DOHH2 (cell line): ENCODE measurements around the gene S100P.

Experiments
- H3F3A ChIP-seq: fragments of 200-600 bp; sonication (generic), shearing (Covaris generic); 2 replicates; pipeline ENCODE4 v1.6.0; 2016; ENCODE audit warnings: antibody characterized with exemption, mild to moderate bottlenecking; ENCODE audit not compliant: control insufficient read depth, insufficient read depth
- H3K27ac ChIP-seq: fragments of 200-600 bp; sonication (generic); 2 replicates; pipeline ENCODE4 v1.5.1; 2014; ENCODE audit warnings: low read depth, mild to moderate bottlenecking, low read length, moderate library complexity
- H3K27me3 ChIP-seq: fragments of 200-600 bp; sonication (generic); 2 replicates; pipeline ENCODE4 v1.6.1; 2014; ENCODE audit warnings: mild to moderate bottlenecking, low read length, mixed read lengths; ENCODE audit not compliant: control insufficient read depth
- H3K36me3 ChIP-seq: fragments of 200-600 bp; sonication (generic); 2 replicates; pipeline ENCODE4 v1.6.1; 2014; ENCODE audit warnings: mild to moderate bottlenecking, low read length, moderate library complexity, mixed read lengths; ENCODE audit not compliant: control insufficient read depth
- H3K4me1 ChIP-seq: fragments of 200-600 bp; sonication (generic); 2 replicates; pipeline ENCODE4 v1.6.1; 2014; ENCODE audit warnings: mild to moderate bottlenecking, low read length, mixed read lengths; ENCODE audit not compliant: control insufficient read depth
- H3K4me2 ChIP-seq: fragments of 200-600 bp; sonication (generic); 2 replicates; pipeline ENCODE4 v1.6.0; 2014; ENCODE audit warnings: mild to moderate bottlenecking, low read length, moderate library complexity
- H3K4me3 ChIP-seq: fragments of 200-600 bp; sonication (generic); 2 replicates; pipeline ENCODE4 v1.5.1; 2014; ENCODE audit warnings: mild to moderate bottlenecking, low read length, mixed read lengths
- H3K79me2 ChIP-seq: fragments of 200-600 bp; sonication (generic); 2 replicates; pipeline ENCODE4 v1.6.1; 2014; ENCODE audit warnings: mild to moderate bottlenecking, low read length, mixed read lengths; ENCODE audit not compliant: control insufficient read depth
- H3K9me2 ChIP-seq: fragments of 200-600 bp; sonication (generic); replicated peaks from 2 replicates; pipeline ENCODE4 v1.6.1; 2014; ENCODE audit warnings: mild to moderate bottlenecking, low read length, mixed read lengths; ENCODE audit not compliant: control insufficient read depth
- H3K9me3 ChIP-seq: fragments of 200-600 bp; sonication (generic); 2 replicates; pipeline ENCODE4 v1.6.1; 2014; ENCODE audit warnings: antibody characterized with exemption, low read length, mixed read lengths; ENCODE audit not compliant: control insufficient read depth, insufficient read depth
- H4K20me1 ChIP-seq: fragments of 200-600 bp; sonication (generic); 2 replicates; pipeline ENCODE4 v1.6.0; 2014; ENCODE audit warnings: low read depth, mild to moderate bottlenecking, antibody characterized with exemption, low read length, moderate library complexity; ENCODE audit not compliant: control insufficient read depth, insufficient read depth
- EZH2phosphoT487 ChIP-seq: fragments of 200-600 bp; sonication (generic); IDR thresholded peaks from 2 replicates; pipeline ENCODE4 v1.6.1; 2017; ENCODE audit warnings: borderline replicate concordance, mild to moderate bottlenecking, antibody characterized with exemption, low read length, moderate library complexity, mixed read lengths
- TF ChIP-seq, protein P1 (sequence below): fragments of 200-600 bp; sonication (generic); IDR thresholded peaks from one replicate; pipeline ENCODE4 v1.5.1; 2014; ENCODE audit warnings: antibody characterized with exemption, mild to moderate bottlenecking, low read depth, low read length; ENCODE audit not compliant: poor library complexity, severe bottlenecking

Gene S100P

DNA sequence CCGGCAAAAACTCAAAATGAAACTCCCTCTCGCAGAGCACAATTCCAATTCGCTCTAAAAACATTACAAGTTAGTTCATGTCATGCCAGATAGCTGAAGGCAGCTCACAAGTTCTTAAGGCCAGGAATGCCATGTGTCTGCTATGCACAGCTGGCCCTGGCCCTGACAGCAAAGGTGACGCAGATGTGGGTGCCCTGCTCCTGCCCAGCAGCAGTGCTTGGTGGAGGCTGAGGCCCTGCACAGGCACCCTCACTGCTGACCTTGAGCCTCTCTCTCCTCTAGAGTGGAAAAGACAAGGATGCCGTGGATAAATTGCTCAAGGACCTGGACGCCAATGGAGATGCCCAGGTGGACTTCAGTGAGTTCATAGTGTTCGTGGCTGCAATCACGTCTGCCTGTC lies 2.9 kb downstream of the S100P start:
- Histone ChIP-seq H3K4me1 (no peaks in the 10 kb centered on the region), H3K27me3 (no peaks in the 10 kb centered on the region), H3K4me2 (no peak overlapping the region), H4K20me1 (no peaks in the 10 kb centered on the region), H3K79me2 (no peaks in the 10 kb centered on the region), H3K27ac (no peak overlapping the region), H3K4me3 (no peak overlapping the region), H3F3A (no peaks in the 10 kb centered on the region), H3K36me3 (no peaks in the 10 kb centered on the region), H3K9me3 (no peaks in the 10 kb centered on the region), H3K9me2 (no peaks in the 10 kb centered on the region)
- TF ChIP-seq, protein P1, sequence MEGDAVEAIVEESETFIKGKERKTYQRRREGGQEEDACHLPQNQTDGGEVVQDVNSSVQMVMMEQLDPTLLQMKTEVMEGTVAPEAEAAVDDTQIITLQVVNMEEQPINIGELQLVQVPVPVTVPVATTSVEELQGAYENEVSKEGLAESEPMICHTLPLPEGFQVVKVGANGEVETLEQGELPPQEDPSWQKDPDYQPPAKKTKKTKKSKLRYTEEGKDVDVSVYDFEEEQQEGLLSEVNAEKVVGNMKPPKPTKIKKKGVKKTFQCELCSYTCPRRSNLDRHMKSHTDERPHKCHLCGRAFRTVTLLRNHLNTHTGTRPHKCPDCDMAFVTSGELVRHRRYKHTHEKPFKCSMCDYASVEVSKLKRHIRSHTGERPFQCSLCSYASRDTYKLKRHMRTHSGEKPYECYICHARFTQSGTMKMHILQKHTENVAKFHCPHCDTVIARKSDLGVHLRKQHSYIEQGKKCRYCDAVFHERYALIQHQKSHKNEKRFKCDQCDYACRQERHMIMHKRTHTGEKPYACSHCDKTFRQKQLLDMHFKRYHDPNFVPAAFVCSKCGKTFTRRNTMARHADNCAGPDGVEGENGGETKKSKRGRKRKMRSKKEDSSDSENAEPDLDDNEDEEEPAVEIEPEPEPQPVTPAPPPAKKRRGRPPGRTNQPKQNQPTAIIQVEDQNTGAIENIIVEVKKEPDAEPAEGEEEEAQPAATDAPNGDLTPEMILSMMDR, result no peak
- no peak for TF ChIP-seq EZH2phosphoT487

DNA sequence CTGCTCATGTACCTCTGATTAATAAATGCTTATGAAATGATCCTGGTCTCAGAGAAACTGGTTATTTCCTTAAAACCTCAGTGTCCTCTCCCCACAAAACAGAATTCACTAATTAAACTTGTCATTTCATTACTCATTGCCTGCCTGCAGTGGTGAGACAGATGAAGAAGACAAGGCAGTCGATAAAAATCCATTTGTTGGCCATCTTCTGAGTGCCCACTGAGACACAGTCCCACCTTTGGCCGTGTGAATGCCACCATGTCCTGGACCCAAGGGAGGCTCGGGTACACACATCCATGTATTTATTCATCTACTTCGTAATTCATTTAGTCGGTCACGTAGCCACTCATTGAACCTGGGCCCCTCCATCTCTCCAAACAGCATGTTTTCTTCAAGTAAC lies 3.5 kb downstream of the S100P start:
- Histone ChIP-seq H3K27me3 (no peaks in the 10 kb centered on the region), H3K9me3 (no peaks in the 10 kb centered on the region), H3K4me3 (no peak overlapping the region), H3K27ac (no peak overlapping the region), H3K9me2 (no peaks in the 10 kb centered on the region), H3F3A (no peaks in the 10 kb centered on the region), H3K4me1 (no peaks in the 10 kb centered on the region), H3K4me2 (no peak overlapping the region), H3K36me3 (no peaks in the 10 kb centered on the region), H4K20me1 (no peaks in the 10 kb centered on the region), H3K79me2 (no peaks in the 10 kb centered on the region)
- TF ChIP-seq, protein P1, result no peak
- no peak for TF ChIP-seq EZH2phosphoT487

DNA sequence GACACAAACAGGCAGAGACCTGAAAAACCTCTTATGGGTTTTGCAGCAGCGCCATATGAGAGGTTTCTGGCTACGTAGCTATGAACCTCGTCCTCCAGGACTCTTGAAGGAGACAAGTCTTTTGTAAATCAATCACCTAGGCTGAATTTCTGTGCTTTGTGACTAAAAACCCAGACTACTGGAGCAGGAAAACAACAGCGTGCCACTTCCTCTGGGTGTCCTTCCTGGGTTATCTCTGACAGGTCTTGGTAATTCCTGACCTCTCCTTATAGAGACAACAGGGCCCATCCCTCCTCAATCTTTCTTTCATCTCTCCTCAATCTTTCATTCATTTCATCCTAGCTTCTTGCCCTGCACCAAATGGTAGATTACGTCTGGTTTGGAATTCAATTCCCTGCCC lies 5.7 kb downstream of the S100P start:
- H3K4me2 ChIP-seq, result no peak overlapping the region
- H3K9me3 ChIP-seq, result no peaks in the 10 kb centered on the region
- H3K27ac ChIP-seq, result no peak overlapping the region
- H3K27me3 ChIP-seq, result no peaks in the 10 kb centered on the region
- peaks cover 17% of the 10 kb centered on the region for H3K79me2 ChIP-seq
- no peaks in the 10 kb centered on the region for H3F3A ChIP-seq
- no peak for TF ChIP-seq EZH2phosphoT487
- TF ChIP-seq, protein P1, result no peak
- H3K36me3 ChIP-seq, result peaks cover 10% of the 10 kb centered on the region
- no peaks in the 10 kb centered on the region for H3K4me1 ChIP-seq
- no peaks in the 10 kb centered on the region for H4K20me1 ChIP-seq
- H3K9me2 ChIP-seq, result no peaks in the 10 kb centered on the region
- no peak overlapping the region for H3K4me3 ChIP-seq

DNA sequence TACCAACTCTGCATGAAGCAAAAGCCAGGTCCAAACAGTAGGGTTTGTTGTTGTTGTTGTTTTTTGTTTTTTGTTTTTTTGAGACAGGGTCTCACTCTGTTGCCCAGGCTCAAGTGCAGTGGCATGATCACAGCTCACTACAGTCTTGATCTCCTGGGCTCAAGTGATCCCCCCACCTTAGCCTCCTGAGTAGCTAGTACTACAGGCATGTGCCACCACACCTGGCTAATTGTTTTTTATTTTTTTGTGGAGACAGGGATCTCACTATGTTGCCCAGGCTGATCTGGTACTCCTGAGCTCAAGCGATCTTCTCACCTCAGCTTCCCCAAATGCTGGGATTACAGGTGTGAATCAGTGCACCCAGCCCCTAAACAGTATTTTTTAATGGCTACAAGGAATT lies 6.2 kb downstream of the S100P start:
- no peak overlapping the region for H3K4me2 ChIP-seq
- no peaks in the 10 kb centered on the region for H3K4me1 ChIP-seq
- no peaks in the 10 kb centered on the region for H3F3A ChIP-seq
- no peak overlapping the region for H3K27ac ChIP-seq
- no peaks in the 10 kb centered on the region for H3K9me3 ChIP-seq
- H3K79me2 ChIP-seq, result peaks cover 22% of the 10 kb centered on the region
- H3K9me2 ChIP-seq, result no peaks in the 10 kb centered on the region
- H4K20me1 ChIP-seq, result no peaks in the 10 kb centered on the region
- TF ChIP-seq, protein P1, result no peak
- TF ChIP-seq EZH2phosphoT487, result no peak
- no peaks in the 10 kb centered on the region for H3K27me3 ChIP-seq
- peaks cover 12% of the 10 kb centered on the region for H3K36me3 ChIP-seq
- no peak overlapping the region for H3K4me3 ChIP-seq
